ENCODE data around the gene HBB.

Gene HBB

GRCh38 chr11:5240056-5240455 lies 13.2 kb upstream of the HBB start:
- TF ChIP-seq ZNF146 (tag by site-specific recombination; IDR thresholded peaks at IDR 0.05) (no peak), ZNF324 (tag by site-specific recombination; IDR thresholded peaks at IDR 0.05) (no peak), ZNF521 (tag by site-specific recombination; IDR thresholded peaks at IDR 0.05) (no peak), ZNF549 (tag by site-specific recombination; IDR thresholded peaks at IDR 0.05) (no peak), ZSCAN30 (tag by site-specific recombination; IDR thresholded peaks at IDR 0.05) (no peak), AEBP2 (tag by site-specific recombination; IDR thresholded peaks at IDR 0.05; ENCODE audit: borderline replicate concordance) (no peak), ZNF777 (tag by site-specific recombination; IDR thresholded peaks at IDR 0.05; ENCODE audit: borderline replicate concordance) (no peak), ZNF747 (tag by site-specific recombination; IDR thresholded peaks at IDR 0.05) (no peak)
- no peak overlapping the region for H3K4me3 ChIP-seq (ENCODE audit: low read depth, low read length)
- ChIA-PET CTCF (interaction anchor here (0.6 to 1.0 kb wide), 2 partner anchors 42 to 115 kb away, joined by 5 read pairs; no protein-coding TSS in a partner anchor), POLR2A (no interaction called here)
- no peaks in the 10 kb centered on the region for H3K9me3 ChIP-seq (ENCODE audit: control insufficient read depth, insufficient read depth, low read depth, low read length)
- H3K27ac ChIP-seq (ENCODE audit: extremely low read depth, low read depth, low read length) = no peak overlapping the region
- H3K4me1 ChIP-seq (ENCODE audit: control insufficient read depth, insufficient read depth, low read length) = no peaks in the 10 kb centered on the region
- H3K36me3 ChIP-seq (ENCODE audit: control insufficient read depth in 2 of 2, insufficient read depth in 1 of 2, low read length in 2 of 2) = no peaks in the 10 kb centered on the region

DNA sequence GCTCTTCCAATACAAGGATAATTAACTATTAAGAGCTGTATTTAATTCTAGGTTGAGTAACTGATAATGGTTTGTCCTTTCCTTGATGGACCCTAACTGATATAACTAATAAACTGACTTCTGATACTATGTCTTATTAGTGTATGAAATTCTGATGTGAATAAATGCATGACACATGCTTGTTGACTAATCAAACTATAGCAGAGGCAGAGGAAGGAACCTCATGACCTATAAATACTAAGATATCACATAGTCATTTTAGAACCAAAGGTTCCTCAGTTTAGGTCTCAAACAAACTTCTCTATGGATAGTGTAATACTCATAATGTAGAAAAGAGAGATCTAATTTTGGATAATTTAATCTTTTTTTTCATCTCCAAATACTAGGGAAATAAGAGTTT lies 12.2 kb upstream of the HBB start:
- no peaks in the 10 kb centered on the region for H3K36me3 ChIP-seq (ENCODE audit: control insufficient read depth in 2 of 2, insufficient read depth in 1 of 2, low read length in 2 of 2)
- no peaks in the 10 kb centered on the region for H3K4me1 ChIP-seq (ENCODE audit: control insufficient read depth, insufficient read depth, low read length)
- CTCF ChIA-PET = no interaction called here
- POLR2A ChIA-PET = no interaction called here
- H3K27ac ChIP-seq (ENCODE audit: extremely low read depth, low read depth, low read length) = no peak overlapping the region
- H3K9me3 ChIP-seq (ENCODE audit: control insufficient read depth, insufficient read depth, low read depth, low read length) = no peaks in the 10 kb centered on the region
- TF ChIP-seq ZNF510 (tag by site-specific recombination; IDR thresholded peaks at IDR 0.05; ENCODE audit: insufficient replicate concordance) (no peak), ZNF19 (tag by site-specific recombination; IDR thresholded peaks at IDR 0.05; ENCODE audit: low read depth) (no peak), ZNF184 (tag by site-specific recombination; IDR thresholded peaks at IDR 0.05) (no peak), ZNF473 (tag by site-specific recombination; IDR thresholded peaks at IDR 0.05) (no peak), ZNF16 (tag by site-specific recombination; IDR thresholded peaks at IDR 0.05; ENCODE audit: low read depth) (no peak), ZNF394 (tag by site-specific recombination; IDR thresholded peaks at IDR 0.05; ENCODE audit: borderline replicate concordance) (no peak), ZNF48 (tag by site-specific recombination; IDR thresholded peaks at IDR 0.05) (no peak), MEIS1 (CRISPR knock-in tag; IDR thresholded peaks at IDR 0.05; ENCODE audit: borderline replicate concordance) (no peak), ZNF121 (tag by site-specific recombination; IDR thresholded peaks at IDR 0.05) (no peak), ZNF146 (tag by site-specific recombination; IDR thresholded peaks at IDR 0.05) (no peak), IKZF3 (tag by site-specific recombination; IDR thresholded peaks at IDR 0.05) (no peak), SP3 (tag by site-specific recombination; IDR thresholded peaks at IDR 0.05) (no peak)
- TF ChIP-seq, protein P1, sequence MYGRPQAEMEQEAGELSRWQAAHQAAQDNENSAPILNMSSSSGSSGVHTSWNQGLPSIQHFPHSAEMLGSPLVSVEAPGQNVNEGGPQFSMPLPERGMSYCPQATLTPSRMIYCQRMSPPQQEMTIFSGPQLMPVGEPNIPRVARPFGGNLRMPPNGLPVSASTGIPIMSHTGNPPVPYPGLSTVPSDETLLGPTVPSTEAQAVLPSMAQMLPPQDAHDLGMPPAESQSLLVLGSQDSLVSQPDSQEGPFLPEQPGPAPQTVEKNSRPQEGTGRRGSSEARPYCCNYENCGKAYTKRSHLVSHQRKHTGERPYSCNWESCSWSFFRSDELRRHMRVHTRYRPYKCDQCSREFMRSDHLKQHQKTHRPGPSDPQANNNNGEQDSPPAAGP (tag by site-specific recombination; IDR thresholded peaks at IDR 0.05) = no peak
- TF ChIP-seq, protein P2, sequence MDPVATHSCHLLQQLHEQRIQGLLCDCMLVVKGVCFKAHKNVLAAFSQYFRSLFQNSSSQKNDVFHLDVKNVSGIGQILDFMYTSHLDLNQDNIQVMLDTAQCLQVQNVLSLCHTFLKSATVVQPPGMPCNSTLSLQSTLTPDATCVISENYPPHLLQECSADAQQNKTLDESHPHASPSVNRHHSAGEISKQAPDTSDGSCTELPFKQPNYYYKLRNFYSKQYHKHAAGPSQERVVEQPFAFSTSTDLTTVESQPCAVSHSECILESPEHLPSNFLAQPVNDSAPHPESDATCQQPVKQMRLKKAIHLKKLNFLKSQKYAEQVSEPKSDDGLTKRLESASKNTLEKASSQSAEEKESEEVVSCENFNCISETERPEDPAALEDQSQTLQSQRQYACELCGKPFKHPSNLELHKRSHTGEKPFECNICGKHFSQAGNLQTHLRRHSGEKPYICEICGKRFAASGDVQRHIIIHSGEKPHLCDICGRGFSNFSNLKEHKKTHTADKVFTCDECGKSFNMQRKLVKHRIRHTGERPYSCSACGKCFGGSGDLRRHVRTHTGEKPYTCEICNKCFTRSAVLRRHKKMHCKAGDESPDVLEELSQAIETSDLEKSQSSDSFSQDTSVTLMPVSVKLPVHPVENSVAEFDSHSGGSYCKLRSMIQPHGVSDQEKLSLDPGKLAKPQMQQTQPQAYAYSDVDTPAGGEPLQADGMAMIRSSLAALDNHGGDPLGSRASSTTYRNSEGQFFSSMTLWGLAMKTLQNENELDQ (tag by site-specific recombination; IDR thresholded peaks at IDR 0.05; ENCODE audit: low read depth) = no peak
- TF ChIP-seq, protein P3, sequence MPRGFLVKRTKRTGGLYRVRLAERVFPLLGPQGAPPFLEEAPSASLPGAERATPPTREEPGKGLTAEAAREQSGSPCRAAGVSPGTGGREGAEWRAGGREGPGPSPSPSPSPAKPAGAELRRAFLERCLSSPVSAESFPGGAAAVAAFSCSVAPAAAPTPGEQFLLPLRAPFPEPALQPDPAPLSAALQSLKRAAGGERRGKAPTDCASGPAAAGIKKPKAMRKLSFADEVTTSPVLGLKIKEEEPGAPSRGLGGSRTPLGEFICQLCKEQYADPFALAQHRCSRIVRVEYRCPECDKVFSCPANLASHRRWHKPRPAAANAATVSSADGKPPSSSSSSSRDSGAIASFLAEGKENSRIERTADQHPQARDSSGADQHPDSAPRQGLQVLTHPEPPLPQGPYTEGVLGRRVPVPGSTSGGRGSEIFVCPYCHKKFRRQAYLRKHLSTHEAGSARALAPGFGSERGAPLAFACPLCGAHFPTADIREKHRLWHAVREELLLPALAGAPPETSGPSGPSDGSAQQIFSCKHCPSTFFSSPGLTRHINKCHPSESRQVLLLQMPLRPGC (tag by site-specific recombination; IDR thresholded peaks at IDR 0.05) = no peak
- H3K4me3 ChIP-seq (ENCODE audit: low read depth, low read length) = no peak overlapping the region
